WI38 (cell line): ENCODE measurements around the gene CYP4Z1.

Experiments used
- H3K4me3 ChIP-seq: 2 replicates; pipeline ENCODE4 v1.5.1; 2011; ENCODE audit warnings: low read depth, mild to moderate bottlenecking, control low read depth, low read length
- TF ChIP-seq, protein P1 (sequence below): IDR thresholded peaks from 2 replicates; pipeline ENCODE4 v1.5.1; 2012; ENCODE audit warnings: low read depth, mild to moderate bottlenecking, control low read depth, low read length

Gene CYP4Z1, protein sequence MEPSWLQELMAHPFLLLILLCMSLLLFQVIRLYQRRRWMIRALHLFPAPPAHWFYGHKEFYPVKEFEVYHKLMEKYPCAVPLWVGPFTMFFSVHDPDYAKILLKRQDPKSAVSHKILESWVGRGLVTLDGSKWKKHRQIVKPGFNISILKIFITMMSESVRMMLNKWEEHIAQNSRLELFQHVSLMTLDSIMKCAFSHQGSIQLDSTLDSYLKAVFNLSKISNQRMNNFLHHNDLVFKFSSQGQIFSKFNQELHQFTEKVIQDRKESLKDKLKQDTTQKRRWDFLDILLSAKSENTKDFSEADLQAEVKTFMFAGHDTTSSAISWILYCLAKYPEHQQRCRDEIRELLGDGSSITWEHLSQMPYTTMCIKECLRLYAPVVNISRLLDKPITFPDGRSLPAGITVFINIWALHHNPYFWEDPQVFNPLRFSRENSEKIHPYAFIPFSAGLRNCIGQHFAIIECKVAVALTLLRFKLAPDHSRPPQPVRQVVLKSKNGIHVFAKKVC

DNA sequence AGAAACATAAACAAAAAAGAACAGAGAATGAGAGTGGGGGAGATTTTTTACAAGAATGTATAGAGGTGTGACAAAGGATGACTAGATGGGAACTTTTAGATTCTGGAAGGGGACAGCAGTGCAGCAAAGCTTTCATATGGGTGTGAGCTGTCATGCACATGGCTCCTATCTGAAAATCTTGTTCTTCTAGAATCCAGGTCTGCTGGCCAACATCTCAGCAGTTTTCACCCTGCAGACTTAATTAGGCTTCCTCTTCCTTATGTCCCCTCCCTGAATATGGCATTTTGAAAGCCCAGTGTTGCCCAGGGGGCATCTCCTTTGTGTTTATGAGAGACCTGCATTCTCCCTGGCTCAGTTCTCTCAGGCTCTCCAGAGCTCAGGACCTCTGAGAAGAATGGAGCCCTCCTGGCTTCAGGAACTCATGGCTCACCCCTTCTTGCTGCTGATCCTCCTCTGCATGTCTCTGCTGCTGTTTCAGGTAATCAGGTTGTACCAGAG lies at the start of gene CYP4Z1:
TSS of gene CYP4Z1 (plus strand) at position 135 of the 498 bp plus-strand sequence. CDS start at position 395, 260 bp downstream.
- TF ChIP-seq, protein P1, sequence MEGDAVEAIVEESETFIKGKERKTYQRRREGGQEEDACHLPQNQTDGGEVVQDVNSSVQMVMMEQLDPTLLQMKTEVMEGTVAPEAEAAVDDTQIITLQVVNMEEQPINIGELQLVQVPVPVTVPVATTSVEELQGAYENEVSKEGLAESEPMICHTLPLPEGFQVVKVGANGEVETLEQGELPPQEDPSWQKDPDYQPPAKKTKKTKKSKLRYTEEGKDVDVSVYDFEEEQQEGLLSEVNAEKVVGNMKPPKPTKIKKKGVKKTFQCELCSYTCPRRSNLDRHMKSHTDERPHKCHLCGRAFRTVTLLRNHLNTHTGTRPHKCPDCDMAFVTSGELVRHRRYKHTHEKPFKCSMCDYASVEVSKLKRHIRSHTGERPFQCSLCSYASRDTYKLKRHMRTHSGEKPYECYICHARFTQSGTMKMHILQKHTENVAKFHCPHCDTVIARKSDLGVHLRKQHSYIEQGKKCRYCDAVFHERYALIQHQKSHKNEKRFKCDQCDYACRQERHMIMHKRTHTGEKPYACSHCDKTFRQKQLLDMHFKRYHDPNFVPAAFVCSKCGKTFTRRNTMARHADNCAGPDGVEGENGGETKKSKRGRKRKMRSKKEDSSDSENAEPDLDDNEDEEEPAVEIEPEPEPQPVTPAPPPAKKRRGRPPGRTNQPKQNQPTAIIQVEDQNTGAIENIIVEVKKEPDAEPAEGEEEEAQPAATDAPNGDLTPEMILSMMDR, result no peak

DNA sequence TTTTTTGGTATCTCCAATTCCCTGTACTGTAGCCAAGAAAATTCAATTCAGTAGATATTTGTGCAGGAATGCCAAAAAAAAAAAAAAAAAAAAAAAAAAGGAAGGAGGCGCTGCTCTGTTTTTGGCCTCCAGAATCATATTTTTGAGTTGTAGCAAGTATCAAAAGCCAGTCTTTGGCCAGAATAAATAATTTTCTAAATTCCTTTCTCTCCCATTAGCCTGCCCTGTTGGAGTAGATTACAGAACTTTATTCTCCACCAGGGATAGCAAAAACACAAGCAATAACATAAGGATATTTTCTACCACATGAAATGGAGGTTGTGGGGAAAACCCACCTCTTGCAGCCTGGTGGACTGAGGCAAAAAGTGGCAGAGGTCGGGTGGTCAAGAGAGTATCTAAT lies 46.0 kb upstream of the CYP4Z1 start:
- H3K4me3 ChIP-seq, result no peak overlapping the region
- TF ChIP-seq, protein P1, result no peak

More for the DNA sequence above, at the start of gene CYP4Z1:
- H3K4me3 ChIP-seq, result no peak within 1 kb of the TSS

DNA sequence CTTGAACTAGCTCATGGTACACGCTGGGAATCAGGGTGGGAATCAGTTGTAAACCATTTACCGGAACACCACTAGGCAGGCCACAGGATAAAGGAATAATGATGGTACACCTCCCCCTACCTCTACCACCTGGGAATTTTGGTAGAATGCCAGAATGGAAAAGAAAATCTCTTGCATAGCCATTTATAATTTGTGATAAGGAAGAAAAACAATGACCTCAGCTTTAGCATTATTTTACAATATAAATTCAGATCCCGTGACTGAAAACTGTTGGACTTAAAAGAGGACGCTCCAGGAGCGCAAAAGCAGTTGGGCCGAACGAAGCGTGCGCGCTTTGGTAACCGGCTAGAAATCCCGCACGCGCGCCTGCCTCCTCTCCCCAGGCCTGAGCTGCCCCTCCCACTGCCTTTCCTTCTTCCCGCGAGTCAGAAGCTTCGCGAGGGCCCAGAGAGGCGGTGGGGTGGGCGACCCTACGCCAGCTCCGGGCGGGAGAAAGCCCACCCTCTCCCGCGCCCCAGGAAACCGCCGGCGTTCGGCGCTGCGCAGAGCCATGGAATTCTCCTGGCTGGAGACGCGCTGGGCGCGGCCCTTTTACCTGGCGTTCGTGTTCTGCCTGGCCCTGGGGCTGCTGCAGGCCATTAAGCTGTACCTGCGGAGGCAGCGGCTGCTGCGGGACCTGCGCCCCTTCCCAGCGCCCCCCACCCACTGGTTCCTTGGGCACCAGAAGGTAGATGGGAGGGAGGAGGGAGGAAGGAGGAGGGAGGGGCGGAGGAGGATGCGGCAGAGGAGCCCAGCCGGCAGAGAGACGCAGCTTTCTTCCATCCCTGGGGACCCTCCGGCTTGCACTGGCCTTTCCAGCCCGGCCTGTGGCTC lies 43.5 kb upstream of the CYP4Z1 start, which contains the start of gene CYP4X1:
TSS of gene CYP4X1 (plus strand) at position 402 of the 873 bp plus-strand sequence. CDS start at position 551, 149 bp downstream.
- H3K4me3 ChIP-seq, result no peak within 1 kb of the TSS
- TF ChIP-seq, protein P1, result no peak

DNA sequence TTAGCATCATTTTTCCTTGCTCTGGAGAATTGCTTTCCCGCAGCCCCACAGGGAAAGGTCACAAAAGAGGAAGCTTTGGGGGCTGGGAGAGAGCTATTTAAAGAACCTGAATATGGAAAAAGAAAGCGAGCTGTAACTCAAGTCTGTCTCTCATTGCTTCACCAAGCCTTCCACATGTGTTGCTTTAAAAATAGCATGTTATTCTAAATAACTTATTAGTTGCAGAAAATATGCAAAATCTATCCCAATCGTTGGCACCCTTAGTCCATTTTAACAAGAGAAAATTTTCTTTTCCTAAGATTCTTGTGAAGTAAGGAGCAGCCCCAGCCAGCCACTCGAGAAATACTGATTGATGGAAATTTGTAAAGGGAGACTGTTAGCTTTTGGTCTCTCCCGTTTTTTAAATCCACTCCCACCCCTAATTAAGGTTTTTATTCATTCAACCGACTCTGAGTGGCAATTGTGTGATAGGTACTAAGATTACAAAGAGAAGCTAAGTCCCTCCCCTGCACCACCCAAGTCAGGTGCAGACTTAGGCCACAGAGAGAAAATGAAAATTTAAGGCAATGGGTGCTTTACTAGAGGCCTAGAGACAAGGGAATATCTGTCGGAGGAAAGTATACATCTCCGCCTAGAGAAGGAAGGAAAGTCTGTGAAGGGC lies 42.8 kb upstream of the CYP4Z1 start:
- TF ChIP-seq, protein P1, result no peak
- no peak overlapping the region for H3K4me3 ChIP-seq

DNA sequence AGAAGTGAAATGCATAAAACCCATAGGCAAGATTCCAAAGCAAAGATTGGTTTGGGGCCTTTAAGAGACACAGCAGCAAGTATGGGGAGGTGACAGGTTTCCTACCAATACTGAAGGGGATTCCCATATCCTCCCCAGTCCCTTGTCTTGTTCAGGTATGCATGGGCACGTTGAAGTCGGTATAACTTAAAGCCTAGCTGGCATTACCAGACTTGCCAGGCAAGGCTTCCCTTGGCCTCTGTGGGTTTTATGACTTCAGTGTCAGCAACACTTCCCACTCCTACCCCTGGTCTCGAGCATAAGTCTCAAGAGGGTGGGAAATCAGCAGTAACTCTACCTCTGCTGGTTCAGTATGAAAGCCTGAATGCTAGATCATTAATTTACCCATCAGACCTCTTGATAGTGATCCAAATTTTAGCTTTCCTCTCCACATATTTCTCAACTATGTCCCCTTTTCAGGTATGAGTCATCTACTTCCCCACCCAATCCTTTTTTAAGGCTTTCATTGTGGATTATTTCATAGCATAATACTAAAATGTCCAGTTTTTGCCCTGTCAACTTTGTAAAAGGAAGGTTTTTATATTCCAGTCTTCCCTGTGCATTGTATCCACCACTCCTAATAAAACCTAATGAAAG lies 36.7 kb upstream of the CYP4Z1 start:
- TF ChIP-seq, protein P1, result no peak
- no peak overlapping the region for H3K4me3 ChIP-seq

DNA sequence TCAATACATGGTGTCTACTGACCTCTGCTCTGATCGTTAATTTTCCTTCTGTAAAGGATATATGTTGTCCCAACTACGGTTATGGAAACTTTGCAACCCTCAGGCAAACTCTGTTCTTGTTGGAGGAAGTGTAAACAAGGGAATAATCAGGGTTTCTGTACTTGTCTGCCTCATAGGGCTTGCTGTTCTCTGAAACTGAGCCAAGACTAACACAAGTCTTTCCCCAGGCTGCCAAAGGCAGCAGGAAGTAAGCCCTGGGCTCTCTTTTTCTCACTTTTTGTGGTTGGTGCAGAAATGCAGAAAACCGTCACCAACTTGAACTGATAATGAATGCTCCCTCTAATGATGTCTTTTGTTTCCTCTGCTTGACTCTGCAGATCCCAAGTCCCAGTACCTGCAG lies 36.0 kb upstream of the CYP4Z1 start:
- TF ChIP-seq, protein P1, result no peak
- no peak overlapping the region for H3K4me3 ChIP-seq
